ENCODE data around the gene TRIO. TPM values are rescaled to one million over a fixed set of nuclear protein-coding genes. Genes with fewer than 3 reads are reported as not detected.

TRIO gene
- total and polyA plus RNA-seq, 4 donors: 22.0 to 374 (median 191) TPM

- Histone ChIP-seq H3K27me3 (ENCODE audit: control insufficient read depth in 1 of 2, insufficient read depth in 2 of 2, low read length in 1 of 2) (no peaks in the 10 kb centered on the region), H3K36me3 (ENCODE audit: control insufficient read depth in 1 of 2, insufficient read depth in 2 of 2, low read length in 1 of 2) (no peaks in the 10 kb centered on the region), H3K27ac (ENCODE audit: low read depth in 1 of 2, low read length in 2 of 2) (no peak overlapping the region), H3K9me3 (ENCODE audit: control insufficient read depth, low read length) (no peaks in the 10 kb centered on the region), H3K4me3 (ENCODE audit: low read length in 2 of 2) (no peak overlapping the region), H3K4me1 (ENCODE audit: control insufficient read depth in 1 of 2, insufficient read depth in 2 of 2, low read length in 2 of 2) (peaks cover 0 to 5% of the 10 kb centered on the region in 2 donors)
- 86 to 87% methylated on average over 13 of the region's 13 CpGs for WGBS, 2 donors
- ATAC-seq (ENCODE audit: low FRiP score): no peak
- intact Hi-C loops (cut with DNase I): no loop called here
- DNase-seq: no peak
These were observed 102.2 kb downstream of the TRIO start for GRCh38 chr5:14245132-14245925.

GRCh38 chr5:14246350-14247053 is 103.4 kb downstream of the TRIO start:
- H3K27ac ChIP-seq (ENCODE audit: low read depth in 1 of 2, low read length in 2 of 2): no peak overlapping the region
- 91 to 93% methylated on average over 9 of the region's 9 CpGs for WGBS, 2 donors
- H3K4me1 ChIP-seq (ENCODE audit: control insufficient read depth in 1 of 2, insufficient read depth in 2 of 2, low read length in 2 of 2): peaks cover 3 to 6% of the 10 kb centered on the region in 2 donors
- no peak for ATAC-seq (ENCODE audit: low FRiP score)
- H3K36me3 ChIP-seq (ENCODE audit: control insufficient read depth in 1 of 2, insufficient read depth in 2 of 2, low read length in 1 of 2): no peaks in the 10 kb centered on the region
- no peak overlapping the region for H3K4me3 ChIP-seq (ENCODE audit: low read length in 2 of 2)
- DNase-seq: no peak
- intact Hi-C loops (cut with DNase I): no loop called here
- no peaks in the 10 kb centered on the region for H3K27me3 ChIP-seq (ENCODE audit: control insufficient read depth in 1 of 2, insufficient read depth in 2 of 2, low read length in 1 of 2)
- H3K9me3 ChIP-seq (ENCODE audit: control insufficient read depth, low read length): no peaks in the 10 kb centered on the region

- DNase-seq (no peak), ATAC-seq (ENCODE audit: low FRiP score) (no peak)
- 44 to 53% methylated on average over 4 of the region's 4 CpGs for WGBS, 2 donors
- no peaks in the 10 kb centered on the region for H3K27me3 ChIP-seq (ENCODE audit: control insufficient read depth in 1 of 2, insufficient read depth in 2 of 2, low read length in 1 of 2)
- H3K4me3 ChIP-seq (ENCODE audit: low read length in 2 of 2): no peak overlapping the region
- peaks cover 4 to 6% of the 10 kb centered on the region in 2 donors for H3K4me1 ChIP-seq (ENCODE audit: control insufficient read depth in 1 of 2, insufficient read depth in 2 of 2, low read length in 2 of 2)
- H3K36me3 ChIP-seq (ENCODE audit: control insufficient read depth in 1 of 2, insufficient read depth in 2 of 2, low read length in 1 of 2): no peaks in the 10 kb centered on the region
- no peaks in the 10 kb centered on the region for H3K9me3 ChIP-seq (ENCODE audit: control insufficient read depth, low read length)
- H3K27ac ChIP-seq (ENCODE audit: low read depth in 1 of 2, low read length in 2 of 2): no peak overlapping the region
- intact Hi-C loops (cut with DNase I): no loop called here
These were observed 103.9 kb downstream of the TRIO start for GRCh38 chr5:14247054-14247386.

- intact Hi-C loops (cut with DNase I): loop anchor here in 1 of 2 donors (5.0 kb wide), 1 partner anchor 32 kb away; no protein-coding TSS in a partner anchor
- no peaks in the 10 kb centered on the region for H3K27me3 ChIP-seq (ENCODE audit: control insufficient read depth in 1 of 2, insufficient read depth in 2 of 2, low read length in 1 of 2)
- no peaks in the 10 kb centered on the region for H3K36me3 ChIP-seq (ENCODE audit: control insufficient read depth in 1 of 2, insufficient read depth in 2 of 2, low read length in 1 of 2)
- H3K9me3 ChIP-seq (ENCODE audit: control insufficient read depth, low read length): no peaks in the 10 kb centered on the region
- H3K4me3 ChIP-seq (ENCODE audit: low read length in 2 of 2): no peak overlapping the region
- peaks cover 4 to 6% of the 10 kb centered on the region in 2 donors for H3K4me1 ChIP-seq (ENCODE audit: control insufficient read depth in 1 of 2, insufficient read depth in 2 of 2, low read length in 2 of 2)
- H3K27ac ChIP-seq (ENCODE audit: low read depth in 1 of 2, low read length in 2 of 2): no peak overlapping the region
- DNase-seq (no peak), ATAC-seq (ENCODE audit: low FRiP score) (no peak)
- WGBS, 2 donors: 84% methylated on average over 6 of the region's 6 CpGs
These were observed 106.3 kb downstream of the TRIO start for GRCh38 chr5:14249258-14250082.

- Histone ChIP-seq H3K36me3 (ENCODE audit: control insufficient read depth in 1 of 2, insufficient read depth in 2 of 2, low read length in 1 of 2) (no peaks in the 10 kb centered on the region), H3K9me3 (ENCODE audit: control insufficient read depth, low read length) (no peaks in the 10 kb centered on the region), H3K27me3 (ENCODE audit: control insufficient read depth in 1 of 2, insufficient read depth in 2 of 2, low read length in 1 of 2) (no peaks in the 10 kb centered on the region), H3K27ac (ENCODE audit: low read depth in 1 of 2, low read length in 2 of 2) (no peak overlapping the region), H3K4me1 (ENCODE audit: control insufficient read depth in 1 of 2, insufficient read depth in 2 of 2, low read length in 2 of 2) (peaks cover 4 to 6% of the 10 kb centered on the region in 2 donors), H3K4me3 (ENCODE audit: low read length in 2 of 2) (no peak overlapping the region)
- WGBS, 2 donors: 54 to 56% methylated on average over 16 of the region's 16 CpGs
- DNase-seq (peak; percentile 60 to 85), ATAC-seq (ENCODE audit: low FRiP score) (peak; percentile 67)
- intact Hi-C loops (cut with DNase I): loop anchor here in 1 of 2 donors (5.0 kb wide), 1 partner anchor 33 kb away; no protein-coding TSS in a partner anchor
These were observed 107.0 kb downstream of the TRIO start for GRCh38 chr5:14250084-14250695.

GRCh38 chr5:14250748-14251701 is 107.9 kb downstream of the TRIO start:
- Histone ChIP-seq H3K36me3 (ENCODE audit: control insufficient read depth in 1 of 2, insufficient read depth in 2 of 2, low read length in 1 of 2) (no peaks in the 10 kb centered on the region), H3K4me1 (ENCODE audit: control insufficient read depth in 1 of 2, insufficient read depth in 2 of 2, low read length in 2 of 2) (peaks cover 4 to 6% of the 10 kb centered on the region in 2 donors), H3K4me3 (ENCODE audit: low read length in 2 of 2) (no peak overlapping the region), H3K27ac (ENCODE audit: low read depth in 1 of 2, low read length in 2 of 2) (no peak overlapping the region), H3K27me3 (ENCODE audit: control insufficient read depth in 1 of 2, insufficient read depth in 2 of 2, low read length in 1 of 2) (no peaks in the 10 kb centered on the region), H3K9me3 (ENCODE audit: control insufficient read depth, low read length) (no peaks in the 10 kb centered on the region)
- intact Hi-C loops (cut with DNase I): loop anchor here in 1 of 2 donors (5.0 kb wide), 1 partner anchor 34 kb away; no protein-coding TSS in a partner anchor
- 76 to 88% methylated on average over 11 of the region's 11 CpGs for WGBS, 2 donors
- ATAC-seq (ENCODE audit: low FRiP score): no peak
- DNase-seq: no peak

- intact Hi-C loops (cut with DNase I): loop anchor here in 1 of 2 donors (5.0 kb wide), 1 partner anchor 34 kb away; no protein-coding TSS in a partner anchor
- H3K27ac ChIP-seq (ENCODE audit: low read depth in 1 of 2, low read length in 2 of 2): no peak overlapping the region
These were observed 108.6 kb downstream of the TRIO start for GRCh38 chr5:14251733-14252132.

More at GRCh38 chr5:14251733-14252132, 108.6 kb downstream of the TRIO start:
- Histone ChIP-seq H3K4me3 (ENCODE audit: low read length in 2 of 2) (no peak overlapping the region), H3K27me3 (ENCODE audit: control insufficient read depth in 1 of 2, insufficient read depth in 2 of 2, low read length in 1 of 2) (no peaks in the 10 kb centered on the region), H3K4me1 (ENCODE audit: control insufficient read depth in 1 of 2, insufficient read depth in 2 of 2, low read length in 2 of 2) (peaks cover 4 to 6% of the 10 kb centered on the region in 2 donors), H3K9me3 (ENCODE audit: control insufficient read depth, low read length) (no peaks in the 10 kb centered on the region), H3K36me3 (ENCODE audit: control insufficient read depth in 1 of 2, insufficient read depth in 2 of 2, low read length in 1 of 2) (no peaks in the 10 kb centered on the region)
- DNase-seq: no peak
- ATAC-seq (ENCODE audit: low FRiP score): no peak

Measured in aorta (tissue), 5 donors.